HG02571 (cell line): ENCODE measurements around the gene SLC25A41.
"Not testable (repeated sequence)": the region's sequence is repeated elsewhere in the genome, so short reads cannot be mapped to it uniquely, and the experiment has no call there.

Source experiments
- ATAC-seq: cut with Tn5 transposase; IDR thresholded peaks from one replicate; pipeline ENCODE4 v1.9.1; 2021; ENCODE audit warnings: mild to moderate bottlenecking, moderate library complexity; ENCODE audit not compliant: unreplicated experiment

The SLC25A41 gene

DNA sequence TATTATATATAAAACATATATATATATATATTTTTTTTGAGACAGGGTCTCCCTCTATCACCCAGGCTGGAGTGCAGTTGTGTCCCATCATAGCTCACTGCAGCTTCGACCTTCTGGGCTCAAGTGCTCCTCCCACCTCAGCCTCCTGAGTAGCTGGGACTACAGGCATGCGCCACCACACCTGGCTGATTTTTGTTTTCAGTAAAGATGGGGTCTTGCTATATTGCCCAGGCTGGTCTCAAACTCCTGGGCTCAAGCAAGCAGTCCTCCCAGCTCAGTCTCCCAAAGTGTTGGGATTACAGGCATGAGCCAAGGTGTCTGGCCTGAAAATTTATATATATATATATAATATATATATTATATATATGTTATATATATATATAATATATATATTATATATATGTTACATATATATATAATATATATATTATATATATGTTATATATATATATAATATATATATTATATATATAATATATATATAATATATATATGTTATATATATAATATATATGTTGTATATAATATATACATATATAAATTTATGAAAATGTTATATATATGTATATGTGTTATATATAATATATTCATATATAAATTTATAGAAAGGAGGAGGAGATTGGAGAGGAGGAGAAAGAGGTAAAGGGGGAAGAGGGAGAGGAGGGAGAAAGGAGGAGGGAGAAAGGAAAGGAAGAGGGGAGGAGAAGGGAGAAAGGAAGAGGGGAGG, 4.7 kb downstream of the SLC25A41 start:
- not testable (repeated sequence) for ATAC-seq

DNA sequence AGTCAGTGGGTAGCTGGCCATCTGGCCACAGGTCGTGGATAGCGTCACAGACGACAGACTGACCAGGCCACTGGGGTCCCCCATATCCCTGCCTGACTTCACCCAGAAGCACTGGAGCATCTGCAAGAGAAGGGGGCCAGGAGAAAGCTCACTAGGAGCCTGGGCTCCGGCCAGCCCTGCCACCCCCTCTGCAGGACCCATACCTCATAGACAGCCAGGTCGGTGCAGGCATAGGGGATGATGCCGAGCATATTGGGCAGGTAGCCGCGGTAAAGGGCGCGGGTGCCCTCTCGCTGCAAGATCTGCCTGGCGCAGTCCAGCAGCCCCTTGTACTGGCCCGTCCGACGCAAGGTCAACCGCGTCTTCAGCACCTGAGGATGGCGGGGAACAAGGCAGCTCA, 6.4 kb downstream of the SLC25A41 start:
- no peak for ATAC-seq

DNA sequence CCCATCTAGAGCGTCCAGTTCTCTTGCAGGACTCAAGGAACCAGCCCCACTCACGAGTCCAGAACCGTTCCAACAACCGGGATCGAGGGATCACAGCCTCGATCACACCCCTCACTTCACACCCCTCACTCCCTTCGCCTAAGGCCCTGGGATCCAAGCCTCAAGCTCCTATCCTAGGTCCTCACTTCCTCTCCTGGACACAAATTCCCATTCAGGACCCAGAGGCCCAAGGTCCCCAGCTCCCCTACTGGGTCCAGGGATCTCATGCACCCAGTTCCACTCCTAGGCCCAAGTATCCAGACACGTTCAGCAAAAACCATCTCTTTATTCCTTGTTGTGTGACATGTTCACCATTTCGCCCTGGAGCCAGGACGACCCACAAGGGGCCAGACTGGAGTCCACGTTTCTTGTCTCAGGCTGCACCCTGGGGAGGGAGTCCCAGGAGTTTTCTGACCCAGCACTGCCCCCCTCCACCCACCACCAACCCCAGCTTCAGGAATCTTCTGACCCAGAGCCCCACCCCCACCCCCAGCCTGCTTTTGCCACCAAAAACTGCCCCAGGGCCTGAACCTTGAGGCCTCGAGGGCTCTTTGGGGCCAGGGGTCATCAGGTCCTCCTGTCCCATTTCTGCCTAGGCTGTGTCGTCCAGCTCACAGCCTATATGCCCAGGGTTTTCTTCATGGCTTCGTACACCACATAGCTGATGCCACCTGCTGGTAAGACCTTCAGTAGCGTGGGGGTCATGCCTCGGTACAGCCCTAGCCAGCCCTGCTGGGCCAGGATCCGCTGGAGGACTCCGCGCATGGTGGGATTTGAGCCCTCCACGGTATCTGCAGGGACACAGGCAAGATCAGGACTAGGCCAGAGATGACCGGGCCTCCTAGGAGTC, 7.6 kb downstream of the SLC25A41 start:
- no peak for ATAC-seq

GRCh38 chr19:6424939-6425731, 8.4 kb downstream of the SLC25A41 start:
- ATAC-seq = peak; percentile 80

- ATAC-seq = no peak
These were observed 9.2 kb downstream of the SLC25A41 start, which contains the start of gene KHSRP for GRCh38 chr19:6424195-6424938. KHSRP (minus strand) TSS chr19:6424811; CDS start chr19:6424701, 110 bp downstream.

DNA sequence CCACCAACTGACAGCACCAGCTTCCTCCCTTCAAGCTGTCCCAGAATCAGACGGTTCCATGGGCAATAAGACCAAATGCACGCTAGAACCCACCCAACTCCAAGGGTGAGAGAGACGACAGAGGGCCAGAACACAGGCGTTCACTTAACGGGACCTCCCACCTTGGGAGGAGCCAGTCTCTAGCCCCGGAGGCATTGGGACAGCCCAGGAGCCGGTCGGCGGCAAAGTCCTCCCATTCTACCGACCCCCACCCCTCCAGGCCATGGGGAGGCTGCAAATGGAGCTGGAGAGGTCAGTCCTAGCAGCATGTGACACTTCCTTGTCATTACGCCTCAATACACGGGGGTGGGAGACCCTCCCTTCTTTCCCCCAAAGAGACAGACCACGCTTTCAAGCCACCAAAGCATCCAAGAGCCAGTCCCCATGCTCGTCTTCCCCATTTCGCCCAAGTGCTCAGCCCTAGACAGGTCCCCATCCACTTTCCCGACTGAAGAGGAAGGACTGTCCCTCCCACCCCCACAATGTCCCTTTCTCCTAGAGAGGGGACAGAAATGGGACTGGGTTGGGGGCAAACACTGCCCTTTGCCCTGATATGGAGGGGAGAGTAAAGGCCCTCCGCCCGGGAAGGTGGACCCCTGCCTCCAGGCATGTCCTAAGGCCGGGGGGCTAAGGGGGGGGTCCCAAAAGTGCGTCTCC, 9.9 kb downstream of the SLC25A41 start:
- ATAC-seq = no peak

DNA sequence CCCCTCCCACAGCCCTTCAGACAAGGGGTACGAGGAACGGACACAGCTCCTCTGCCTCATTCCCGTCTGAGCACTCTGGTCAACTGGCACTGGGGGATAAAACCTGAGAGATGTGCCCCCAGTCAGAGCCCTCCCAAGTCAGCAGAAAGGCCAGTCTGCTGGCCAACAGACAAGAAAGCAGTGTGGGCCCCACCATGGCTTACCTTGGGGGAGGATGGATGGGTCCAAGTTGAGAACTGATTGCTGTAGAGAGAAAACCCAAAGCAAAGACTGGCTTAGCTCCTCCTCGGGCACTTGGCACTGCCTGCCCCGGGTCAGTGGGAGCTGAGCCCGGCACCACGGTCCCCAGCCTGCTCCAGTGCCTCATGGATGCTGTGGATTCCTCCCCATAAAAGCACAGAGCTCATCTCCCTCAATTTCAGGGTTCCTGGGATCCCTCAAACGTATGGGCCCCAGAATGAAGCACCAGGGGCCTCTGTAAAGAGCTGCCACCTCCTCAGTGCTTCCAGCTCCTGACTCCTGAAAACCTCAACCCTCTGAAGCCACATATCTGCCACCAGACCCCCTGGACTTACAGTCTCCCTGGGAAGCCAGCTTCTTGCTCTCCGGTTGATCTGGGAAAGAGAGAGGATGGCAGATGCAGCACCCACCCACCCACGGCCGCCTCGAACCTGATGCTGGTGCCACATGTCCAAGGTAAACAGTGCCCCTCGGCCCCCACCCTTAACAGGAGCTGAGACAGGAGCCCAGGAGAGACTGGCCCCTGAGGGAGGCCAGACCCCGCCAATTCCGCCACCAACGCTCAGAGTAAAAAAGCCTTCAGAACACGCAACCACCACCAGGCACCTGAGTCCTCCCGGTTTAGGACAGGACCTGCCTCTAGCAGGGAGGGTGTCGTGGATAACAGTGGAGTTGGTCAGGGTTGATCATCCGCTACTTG, 12.2 kb downstream of the SLC25A41 start:
- no peak for ATAC-seq

DNA sequence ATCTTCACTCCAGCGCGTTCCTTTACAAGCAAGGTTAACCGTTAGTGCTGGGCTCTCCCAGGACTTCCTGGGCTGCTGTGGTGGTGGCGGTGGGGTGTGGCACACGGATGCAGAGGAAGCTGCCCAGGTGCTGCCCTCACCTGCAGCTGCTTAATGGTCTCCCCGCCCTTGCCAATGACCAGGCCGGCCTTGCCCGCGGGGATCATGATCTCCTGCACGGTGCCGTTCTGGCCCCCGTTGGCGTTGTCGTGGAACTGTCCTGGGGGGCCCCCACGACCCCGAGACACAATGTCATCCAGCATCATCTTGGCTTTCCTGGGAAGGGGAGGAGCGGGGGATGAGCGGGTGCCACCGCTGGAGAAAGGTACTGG, 15.0 kb downstream of the SLC25A41 start:
- ATAC-seq = no peak

DNA sequence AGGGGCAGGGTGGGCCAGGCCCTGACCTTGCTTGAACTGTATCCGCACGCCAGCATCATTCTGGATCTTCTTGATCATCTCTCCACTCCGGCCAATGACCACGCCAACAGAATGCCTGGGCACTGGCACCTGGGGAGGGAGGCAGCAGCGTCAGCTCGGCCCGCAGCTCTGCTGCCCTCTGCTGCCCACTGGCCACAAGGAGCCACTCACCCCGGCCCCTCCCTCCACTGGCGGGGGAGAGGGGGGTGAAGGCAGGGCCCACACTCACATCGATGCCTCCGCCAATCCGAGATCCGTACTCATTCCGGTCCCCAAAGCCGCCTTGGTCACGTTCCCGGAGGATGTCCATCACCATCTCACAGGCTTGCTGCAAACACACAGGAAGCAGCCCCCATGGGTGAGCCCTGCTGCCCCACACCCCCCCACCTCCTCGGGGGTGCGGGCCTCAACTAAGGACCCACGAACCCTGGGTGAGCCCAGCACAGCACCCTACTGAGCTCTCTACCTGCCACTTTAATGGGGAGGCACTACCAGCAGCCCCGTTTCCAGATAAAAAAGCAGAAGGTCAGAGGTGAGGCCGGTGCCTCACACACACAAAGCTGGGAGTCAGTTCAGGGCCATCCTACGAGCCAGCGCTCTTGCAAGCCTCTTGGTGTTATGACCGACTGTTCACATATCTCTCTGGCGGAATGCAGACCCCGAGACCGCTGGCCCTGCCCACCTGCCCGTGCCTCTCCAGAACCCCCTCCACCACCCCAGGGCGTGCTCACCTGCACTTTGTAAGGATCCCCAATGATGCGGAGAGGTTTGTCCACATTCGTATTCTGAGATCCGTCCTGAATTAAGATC, 15.6 kb downstream of the SLC25A41 start:
- ATAC-seq = no peak

DNA sequence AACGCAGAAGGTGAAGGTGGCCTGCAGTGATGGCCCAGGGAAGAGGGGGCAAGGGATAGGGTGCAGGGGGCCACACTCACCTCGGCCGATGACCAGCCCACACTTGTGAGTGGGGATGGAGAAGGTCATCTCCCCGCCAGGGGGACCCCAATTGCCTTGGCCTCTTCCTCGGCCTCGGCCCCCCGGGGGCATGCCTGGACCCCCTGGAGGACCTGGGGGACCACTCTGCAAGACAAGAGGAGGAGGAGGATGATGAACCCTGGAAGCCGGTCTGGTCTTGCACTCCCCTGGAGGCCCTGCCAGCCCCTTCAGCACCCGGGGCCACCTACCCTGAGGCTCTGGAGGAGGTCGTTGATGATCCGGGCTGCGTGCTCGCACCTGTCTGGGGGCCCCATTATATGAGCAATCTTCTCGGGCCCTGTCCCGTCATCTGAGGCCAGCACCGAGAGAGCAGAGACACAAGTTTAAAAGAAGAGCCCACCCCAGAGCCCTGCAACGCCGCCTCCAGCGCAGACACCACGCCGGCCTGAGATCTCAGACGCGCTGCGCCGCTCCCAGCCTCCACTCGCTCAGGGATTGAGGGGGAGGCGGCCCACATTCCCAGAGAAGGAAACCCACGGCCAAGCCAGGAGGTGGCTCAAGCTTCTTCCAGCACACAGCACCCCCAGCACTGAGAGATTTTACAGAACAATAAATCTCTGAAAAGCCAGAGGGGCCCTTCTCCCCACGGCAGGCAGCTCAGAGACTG, 16.7 kb downstream of the SLC25A41 start:
- no peak for ATAC-seq

GRCh38 chr19:6415591-6416190, 17.9 kb downstream of the SLC25A41 start:
- ATAC-seq = no peak

- no peak for ATAC-seq
These were observed 18.6 kb downstream of the SLC25A41 start for GRCh38 chr19:6414793-6415590.

DNA sequence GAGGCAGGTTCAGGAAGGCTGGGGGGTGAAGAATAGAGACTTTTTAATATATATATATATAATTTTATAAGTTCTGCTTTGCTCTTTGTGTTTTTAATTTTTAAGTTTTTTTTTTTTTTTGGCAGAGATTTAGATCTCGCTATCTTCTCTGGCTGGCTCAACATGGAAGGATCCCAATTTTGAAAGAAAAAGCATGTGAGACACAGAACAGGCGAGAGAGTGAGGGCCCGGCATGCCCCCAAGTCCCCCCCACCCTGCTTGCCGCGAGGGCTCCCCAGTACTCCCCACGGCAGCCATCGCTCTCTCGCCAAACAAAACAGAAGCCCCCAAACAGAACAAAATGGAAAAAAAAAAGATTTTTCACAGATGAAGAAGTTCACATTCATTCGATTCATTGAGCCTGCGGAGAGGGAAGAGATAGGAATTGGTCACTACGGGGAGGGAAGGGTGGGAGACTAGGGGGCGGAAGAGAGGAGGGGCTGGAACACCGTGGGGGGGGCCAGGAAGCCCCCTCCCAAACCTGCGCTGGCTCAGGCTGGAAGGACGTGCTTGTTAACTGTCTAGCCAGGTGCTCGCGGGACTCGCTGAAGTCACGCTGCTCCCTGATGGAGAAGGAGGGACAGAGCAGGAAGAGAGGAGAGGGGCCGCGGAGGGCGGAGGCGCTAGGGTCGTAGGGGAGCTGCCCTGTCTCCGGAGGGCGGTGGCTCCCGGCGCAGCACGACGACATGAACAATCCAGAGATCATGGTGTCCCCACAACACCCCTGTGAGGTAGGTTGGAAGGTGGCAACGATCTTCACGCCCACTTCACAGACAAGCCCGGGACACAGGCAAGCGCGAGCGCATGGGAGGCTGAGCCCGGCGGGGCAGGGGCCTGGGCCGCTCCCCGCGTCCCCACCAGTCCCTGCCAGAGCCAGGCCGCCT, 19.6 kb downstream of the SLC25A41 start:
- ATAC-seq = no peak

DNA sequence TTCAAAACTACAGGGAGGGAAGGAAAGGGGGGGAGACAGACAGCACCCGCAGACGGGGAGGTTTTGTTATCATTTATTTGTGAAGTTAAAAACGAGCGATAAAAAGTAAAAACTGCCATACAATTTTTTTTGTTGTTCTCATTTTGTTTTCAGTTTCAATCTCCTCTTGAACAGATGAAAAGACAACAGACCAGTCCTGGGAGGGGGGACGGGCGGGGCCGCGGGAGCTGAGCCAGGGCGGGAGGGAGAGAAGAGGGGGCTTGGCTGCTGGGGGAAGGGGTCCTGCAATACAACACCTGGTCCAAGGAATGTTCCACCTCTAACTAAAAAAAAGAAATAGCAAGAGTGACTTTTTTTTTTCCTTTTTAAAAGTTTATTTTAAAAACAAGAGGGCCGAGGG, 20.3 kb downstream of the SLC25A41 start:
- no peak for ATAC-seq
